Ishikawa (cell line): Measurements from ENCODE around the gene NOP10.

ENCODE experiments used
- CEBPB ChIP-seq: IDR thresholded peaks from 2 replicates; pipeline ENCODE4 v1.6.1; 2012
- EP300 ChIP-seq: IDR thresholded peaks from 2 replicates; pipeline ENCODE4 v1.6.1; 2012; ENCODE audit warnings: borderline replicate concordance
- FOXM1 ChIP-seq: IDR thresholded peaks from 2 replicates; pipeline ENCODE4 v1.6.1; 2012; ENCODE audit warnings: low read depth, borderline replicate concordance
- RAD21 ChIP-seq: IDR thresholded peaks from 2 replicates; pipeline ENCODE4 v1.6.1; 2012; ENCODE audit warnings: low read depth
- REST ChIP-seq: IDR thresholded peaks from 2 replicates; pipeline ENCODE4 v1.6.1; 2012; ENCODE audit warnings: low read depth, mild to moderate bottlenecking
- TAF1 ChIP-seq: IDR thresholded peaks from 2 replicates; pipeline ENCODE4 v1.6.1; 2012; ENCODE audit warnings: low read depth, mild to moderate bottlenecking
- TCF12 ChIP-seq: IDR thresholded peaks from 2 replicates; pipeline ENCODE4 v1.6.1; 2012; ENCODE audit warnings: low read depth
- TEAD4 ChIP-seq: IDR thresholded peaks from 2 replicates; pipeline ENCODE4 v1.6.1; 2012
- YY1 ChIP-seq: IDR thresholded peaks from 2 replicates; pipeline ENCODE4 v1.6.1; 2012; ENCODE audit warnings: low read depth
- ZBTB7A ChIP-seq: IDR thresholded peaks from 2 replicates; pipeline ENCODE4 v1.6.1; 2012; ENCODE audit warnings: low read depth

GRCh38 chr15:34374816-34375215, 31.9 kb upstream of the NOP10 start:
- TF ChIP-seq FOXM1, result no peak
- no peak for TF ChIP-seq TAF1
- no peak for TF ChIP-seq YY1
- TF ChIP-seq REST, result no peak
- TF ChIP-seq TEAD4, result no peak
- TF ChIP-seq TCF12, result no peak
- TF ChIP-seq CEBPB, result no peak
- no peak for TF ChIP-seq RAD21
- no peak for TF ChIP-seq ZBTB7A
- no peak for TF ChIP-seq EP300
